CD4-positive, alpha-beta T cell treated with Interleukin-15 for 4 hours (primary cell): ENCODE results near the gene RPF1.
"Not testable (repeated sequence)": the region's sequence is repeated elsewhere in the genome, so short reads cannot be mapped to it uniquely, and the experiment has no call there.

Experiments
- DNase-seq: peaks from one replicate; pipeline ENCODE4 v3.0.0-alpha.2; 2020; ENCODE audit warnings: low spot score

Gene RPF1

GRCh38 chr1:84478876-84479868 is at the start of gene RPF1:
TSS of gene RPF1 (plus strand) at chr1:84479266. CDS start at chr1:84479282, 16 bp downstream.
- peak; percentile 80 for DNase-seq

- no peak for DNase-seq
Observed at GRCh38 chr1:84430546-84430945, 48.5 kb upstream of the RPF1 start.

GRCh38 chr1:84433258-84434080 is 45.6 kb upstream of the RPF1 start:
- peak; percentile 83 for DNase-seq

DNA sequence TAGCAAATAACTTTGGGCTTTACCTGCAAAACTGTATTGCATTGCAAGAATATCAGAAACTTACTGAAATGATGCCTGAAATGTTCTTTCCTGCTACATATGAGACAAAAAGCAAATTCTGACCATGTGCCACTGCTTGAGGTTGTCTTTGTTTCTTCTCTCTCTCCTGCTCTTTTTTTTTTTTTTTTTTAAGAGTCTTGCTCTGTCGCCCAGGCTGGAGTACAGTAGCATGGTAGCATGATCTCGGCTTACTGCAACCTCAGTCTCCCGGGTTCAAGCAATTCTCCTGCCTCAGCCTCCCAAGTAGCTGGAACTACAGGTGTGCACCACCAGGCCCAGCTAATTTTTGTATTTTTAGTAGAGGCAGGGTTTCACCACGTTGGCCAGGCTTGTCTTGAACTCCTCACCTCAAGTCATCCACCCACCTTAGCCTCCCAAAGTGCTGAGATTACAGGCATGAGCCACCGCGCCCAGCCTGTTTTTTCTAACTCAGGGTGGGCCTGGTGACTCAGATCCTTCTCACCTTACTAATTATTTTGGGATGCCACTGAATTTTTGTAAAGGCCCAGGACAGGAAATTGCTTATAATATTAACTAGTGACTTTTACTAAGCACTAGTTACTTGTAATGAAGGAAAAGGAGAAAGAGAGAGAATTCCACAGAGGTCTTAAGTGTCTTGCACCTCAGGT is 44.8 kb upstream of the RPF1 start:
- no peak for DNase-seq

DNA sequence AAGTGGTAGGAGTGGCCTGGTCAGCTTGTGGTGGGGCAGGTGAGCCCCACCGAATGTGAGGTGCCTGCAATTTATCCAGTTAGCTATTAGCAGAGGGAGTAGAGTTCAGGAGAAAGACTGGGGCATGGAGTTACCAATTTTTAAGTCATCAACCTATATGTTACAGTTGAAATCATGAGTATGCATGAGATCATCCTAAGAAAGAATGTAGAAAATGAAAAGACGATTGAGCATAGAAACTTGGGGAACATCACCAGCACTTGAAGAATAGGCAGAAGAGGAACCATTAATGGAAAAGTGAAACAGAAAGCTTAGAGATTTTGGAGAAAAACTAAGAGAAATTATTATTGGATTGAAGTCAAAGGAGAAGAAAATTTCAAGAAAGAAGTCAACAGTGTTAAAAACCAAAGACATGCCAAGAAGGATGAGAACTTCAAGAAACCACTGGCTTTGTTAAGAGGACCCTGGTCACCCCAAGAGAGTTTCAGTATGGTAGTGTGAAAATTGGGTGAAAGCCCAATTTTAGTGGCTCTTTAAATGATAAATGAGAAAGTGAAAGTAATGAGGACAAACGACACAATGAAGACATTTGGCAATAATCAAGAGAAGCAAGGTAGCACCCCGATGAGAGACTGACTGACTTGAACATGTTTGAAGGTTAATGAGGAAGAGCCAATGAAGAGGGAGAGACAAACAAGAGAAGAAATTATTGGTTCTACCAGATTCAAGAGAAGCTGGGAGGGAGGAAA is 44.1 kb upstream of the RPF1 start:
- DNase-seq = peak; percentile 25

- DNase-seq = no peak
Observed at GRCh38 chr1:84436876-84437655, 42.0 kb upstream of the RPF1 start.

DNA sequence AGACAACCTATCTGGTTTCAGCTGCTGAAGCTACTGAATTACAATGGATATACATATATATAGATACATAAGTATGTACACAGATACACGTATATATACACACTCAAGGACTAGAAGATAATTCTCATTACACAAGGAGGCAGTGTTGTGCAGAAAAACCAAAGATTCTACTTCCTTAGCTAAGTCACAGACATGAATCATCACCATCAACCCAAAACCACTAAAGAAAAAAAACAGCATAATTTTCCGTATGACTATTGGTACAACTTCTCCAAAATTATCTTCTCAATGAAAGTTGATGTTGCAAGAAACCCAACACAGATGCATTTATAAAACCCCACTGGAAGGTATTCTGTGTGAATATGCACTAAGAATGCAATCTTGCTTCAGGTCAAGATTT is 36.8 kb upstream of the RPF1 start:
- peak; percentile 83 for DNase-seq

DNA sequence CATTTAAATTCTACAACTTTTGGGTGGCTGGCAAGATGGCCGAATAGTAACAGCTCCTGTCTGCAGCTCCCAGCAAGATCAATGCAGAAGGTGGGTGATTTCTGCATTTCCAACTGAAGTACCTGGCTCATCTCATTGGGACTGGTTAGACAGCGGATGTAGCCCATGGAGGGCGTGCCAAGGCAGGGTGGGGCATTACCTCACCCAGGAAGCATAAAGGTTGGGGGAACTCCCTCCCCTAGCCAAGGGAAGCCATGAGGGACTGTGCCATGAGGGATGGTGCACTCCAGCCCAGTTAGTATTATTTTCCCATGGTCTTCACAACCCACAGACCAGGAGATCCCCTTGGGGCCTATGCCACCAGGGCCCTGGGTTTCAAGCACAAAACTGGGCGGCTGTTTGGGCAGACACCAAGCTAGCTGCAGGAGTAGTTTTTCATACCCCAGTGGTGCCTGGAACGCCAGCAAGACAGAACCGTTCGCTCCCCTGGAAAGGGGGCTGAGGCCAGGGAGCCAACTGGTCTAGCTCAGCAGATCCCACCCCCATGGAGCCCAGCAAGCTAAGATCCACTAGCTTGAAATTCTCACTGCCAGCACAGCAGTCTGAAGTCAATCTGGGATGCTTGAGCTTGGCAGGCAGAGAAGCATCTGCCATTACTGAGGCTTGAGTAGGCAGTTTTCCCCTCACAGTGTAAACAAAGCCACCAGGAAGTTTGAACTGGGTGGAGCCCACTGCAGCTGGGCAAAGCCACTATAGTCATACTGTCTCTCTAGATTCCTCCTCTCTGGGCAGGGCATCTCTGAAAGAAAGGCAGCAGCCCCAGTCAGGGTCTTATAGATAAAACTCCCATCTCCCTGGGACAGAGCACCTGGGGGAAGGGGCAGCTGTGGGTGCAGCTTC is 36.1 kb upstream of the RPF1 start:
- DNase-seq = peak; percentile 42

GRCh38 chr1:84448704-84449103 is 30.4 kb upstream of the RPF1 start:
- not testable (repeated sequence) for DNase-seq

DNA sequence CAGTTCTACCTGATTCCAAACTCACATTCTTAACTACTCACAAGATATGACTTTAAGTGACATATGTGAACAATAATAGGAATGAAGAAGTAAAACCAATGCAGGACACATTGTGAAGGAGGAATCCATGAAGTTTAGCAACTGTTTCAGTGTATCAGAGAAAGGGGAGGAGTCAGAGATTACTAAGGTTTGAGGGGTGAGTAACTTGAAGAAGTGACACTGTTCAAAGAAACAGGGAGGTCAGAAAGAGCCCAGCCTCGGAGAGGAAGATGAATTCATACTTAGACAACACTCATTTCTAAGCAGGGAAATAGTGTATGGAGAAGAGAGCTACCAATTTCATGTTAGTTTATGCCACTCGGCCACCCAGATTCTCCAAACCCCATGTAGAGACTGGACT is 28.2 kb upstream of the RPF1 start:
- no peak for DNase-seq

DNA sequence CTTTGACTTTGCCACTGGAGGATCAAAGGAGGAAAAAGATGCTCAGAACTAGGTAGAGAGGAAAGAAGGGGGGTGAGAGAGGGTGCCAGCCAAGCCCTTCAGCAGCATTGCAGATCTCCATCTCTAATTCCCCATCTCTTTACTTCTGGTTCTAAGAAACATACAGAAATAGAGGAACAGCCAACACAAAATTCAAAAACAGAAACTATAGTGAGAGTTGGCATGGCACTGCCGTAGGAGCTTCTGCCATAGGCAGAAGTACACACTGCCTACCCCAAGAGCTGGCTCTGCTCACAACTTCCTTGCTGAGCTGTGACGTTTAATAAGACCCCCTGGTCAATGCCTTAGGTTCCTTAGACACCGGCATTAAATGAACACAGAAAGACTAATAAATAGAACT is 26.6 kb upstream of the RPF1 start:
- no peak for DNase-seq

- no peak for DNase-seq
Observed at GRCh38 chr1:84462118-84462517, 16.9 kb upstream of the RPF1 start.

DNA sequence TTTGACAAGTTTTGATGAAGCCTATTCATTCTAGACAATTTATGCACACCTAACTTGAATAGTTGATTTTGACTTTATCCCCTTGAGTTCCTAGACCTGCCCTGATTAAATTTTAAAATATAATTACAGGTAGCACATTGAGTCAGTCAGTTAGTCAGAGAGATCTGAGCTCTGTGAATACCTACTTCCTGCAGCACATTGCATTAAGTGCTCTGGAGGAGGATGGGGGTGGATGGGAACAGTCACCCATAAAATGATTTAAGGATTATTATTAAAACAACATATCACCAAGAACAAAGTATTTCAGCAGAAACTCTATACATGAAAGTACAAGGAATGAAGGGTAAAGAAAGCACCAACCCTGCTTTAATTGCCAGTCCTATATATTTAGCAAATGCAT is 11.8 kb upstream of the RPF1 start:
- DNase-seq = no peak

- DNase-seq = no peak
Observed at GRCh38 chr1:84476225-84476624, 2.8 kb upstream of the RPF1 start.

GRCh38 chr1:84479998-84480397 is 932 bp downstream of the RPF1 start:
- DNase-seq = no peak

GRCh38 chr1:84480650-84481049 is 1.6 kb downstream of the RPF1 start:
- no peak for DNase-seq

DNA sequence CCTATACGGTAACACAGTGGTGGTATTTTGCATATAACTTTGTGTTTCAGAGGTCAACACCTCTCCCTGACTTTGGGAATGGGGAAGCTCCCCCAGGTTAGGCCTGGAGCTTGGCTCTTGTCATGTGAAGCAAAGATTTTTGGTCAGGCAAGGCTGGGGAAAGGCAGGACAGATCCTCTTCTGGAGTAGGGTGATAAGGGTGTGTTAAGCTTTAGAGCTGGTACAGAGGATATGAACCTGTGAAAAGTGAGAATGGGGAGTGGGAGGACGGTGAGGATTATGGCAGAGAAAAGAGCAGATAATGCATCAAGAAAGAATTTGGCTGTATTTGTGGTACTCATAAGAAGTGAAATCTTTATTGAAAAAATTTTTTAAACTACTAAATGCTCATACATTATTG is 2.3 kb downstream of the RPF1 start:
- DNase-seq = no peak

- DNase-seq = no peak
Observed at GRCh38 chr1:84488107-84488506, 9.0 kb downstream of the RPF1 start.

GRCh38 chr1:84489766-84490165 is 10.7 kb downstream of the RPF1 start:
- DNase-seq = no peak

GRCh38 chr1:84492726-84493125 is 13.7 kb downstream of the RPF1 start:
- no peak for DNase-seq
